ENCODE results near the gene OR52K1. TPM values are rescaled to one million over a fixed set of nuclear protein-coding genes. Genes with fewer than 3 reads are reported as not detected.
"Not testable (repeated sequence)": the region's sequence is repeated elsewhere in the genome, so short reads cannot be mapped to it uniquely, and the experiment has no call there.

The OR52K1 gene
- total RNA-seq, 3 donors from 2014 or later, result 0.05 TPM; not detected in 2

DNA sequence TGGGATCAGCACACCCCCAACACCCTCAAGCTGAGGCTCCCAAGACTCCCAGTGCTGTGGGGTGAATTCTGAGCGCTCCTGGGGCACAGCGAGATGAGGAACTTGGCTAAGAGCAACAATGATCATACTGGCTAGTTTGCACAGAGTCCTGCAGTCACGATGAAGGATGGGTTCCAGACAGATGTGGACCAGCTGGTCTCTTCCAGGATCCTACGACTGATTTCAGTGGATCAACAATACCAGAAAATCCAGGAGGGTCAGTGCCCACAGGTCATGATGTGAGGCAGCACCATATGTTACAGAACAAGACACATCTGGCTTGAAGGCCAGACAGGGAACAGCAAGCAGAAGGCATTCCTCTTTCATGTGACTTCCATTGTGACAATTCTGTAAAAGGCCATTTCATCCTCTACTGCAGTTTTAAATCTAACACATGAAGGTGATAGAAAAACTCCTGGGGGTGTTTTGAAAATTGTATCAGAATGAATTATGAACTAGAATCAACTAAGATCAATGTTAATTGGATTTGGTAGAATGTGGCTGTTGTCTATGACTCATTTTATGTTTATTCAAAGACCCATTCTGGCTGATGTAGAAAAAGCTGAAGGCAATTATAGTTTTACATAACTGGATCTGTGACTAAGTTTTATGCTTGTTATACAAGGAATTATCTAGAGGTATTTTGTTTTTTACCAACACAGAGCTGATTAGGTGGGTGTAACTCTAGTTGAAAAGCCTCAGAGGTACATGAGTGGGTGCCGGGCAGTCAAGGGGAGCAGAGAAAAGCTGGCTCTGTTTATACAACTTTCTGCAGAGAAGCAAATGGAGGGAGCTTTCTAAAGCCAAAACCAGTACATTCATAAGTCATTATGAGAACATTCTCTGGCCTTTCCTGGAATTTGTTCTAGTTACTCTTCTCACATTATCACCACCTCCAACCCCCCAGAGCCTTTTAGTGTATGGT is 29.1 kb downstream of the OR52K1 start:
- DNase-seq (no peak), ATAC-seq (no peak)
- H3K4me3 Mint-ChIP-seq, result no peak overlapping the region
- no peaks in the 10 kb centered on the region for H3K4me1 Mint-ChIP-seq (ENCODE audit: low read depth)
- no peaks in the 10 kb centered on the region for H3K36me3 Mint-ChIP-seq (ENCODE audit: insufficient read depth)
- no peaks in the 10 kb centered on the region for H3K9me3 Mint-ChIP-seq
- peaks cover 5% of the 10 kb centered on the region for H3K27me3 Mint-ChIP-seq (ENCODE audit: low read depth)

DNA sequence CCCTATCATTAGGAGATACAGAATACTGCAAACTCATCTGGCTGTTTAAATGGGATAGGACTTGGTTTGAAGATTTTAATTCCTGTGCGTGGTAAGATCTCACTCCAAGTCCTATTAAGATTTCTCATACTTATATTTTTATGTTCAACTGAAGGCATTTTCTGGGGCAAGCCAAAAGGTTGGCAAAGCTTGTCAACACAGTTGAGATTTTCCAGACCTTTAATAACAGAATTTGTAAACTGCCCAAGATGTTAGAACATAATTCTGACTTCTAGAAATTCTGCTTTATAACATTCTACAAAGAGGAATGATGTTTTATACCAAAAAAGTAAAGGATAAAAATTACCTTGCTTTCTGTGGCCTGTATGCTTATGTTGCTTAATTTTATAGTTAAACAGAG is 31.8 kb downstream of the OR52K1 start:
- H3K27me3 Mint-ChIP-seq (ENCODE audit: low read depth), result peaks cover 3% of the 10 kb centered on the region
- no peaks in the 10 kb centered on the region for H3K36me3 Mint-ChIP-seq (ENCODE audit: insufficient read depth)
- no peak overlapping the region for H3K4me3 Mint-ChIP-seq
- ATAC-seq (no peak), DNase-seq (no peak)
- H3K4me1 Mint-ChIP-seq (ENCODE audit: low read depth), result no peaks in the 10 kb centered on the region
- H3K9me3 Mint-ChIP-seq, result no peaks in the 10 kb centered on the region

DNA sequence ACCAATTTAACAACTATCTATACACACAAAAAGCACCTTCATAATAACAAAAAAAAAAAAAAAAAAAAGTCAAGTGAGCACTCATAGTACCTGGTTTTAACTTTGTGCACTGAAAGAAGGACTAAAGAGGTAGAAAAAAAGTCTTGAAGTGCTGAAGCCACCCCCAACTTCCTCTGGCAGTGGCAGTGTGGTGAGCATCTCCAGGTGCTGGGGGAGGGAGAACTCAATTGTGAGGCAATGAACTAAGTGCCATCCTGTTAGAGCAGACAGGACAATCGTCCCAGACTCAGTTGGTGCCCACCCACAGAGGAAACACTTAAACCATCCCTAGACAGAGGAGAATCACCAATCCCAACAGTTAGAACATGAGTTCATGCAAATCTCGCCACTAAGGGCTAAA is 39.9 kb downstream of the OR52K1 start:
- ATAC-seq, result no peak
- Mint-ChIP-seq H3K27me3 (ENCODE audit: low read depth) (peaks cover 21% of the 10 kb centered on the region), H3K4me3 (no peak overlapping the region)

DNA sequence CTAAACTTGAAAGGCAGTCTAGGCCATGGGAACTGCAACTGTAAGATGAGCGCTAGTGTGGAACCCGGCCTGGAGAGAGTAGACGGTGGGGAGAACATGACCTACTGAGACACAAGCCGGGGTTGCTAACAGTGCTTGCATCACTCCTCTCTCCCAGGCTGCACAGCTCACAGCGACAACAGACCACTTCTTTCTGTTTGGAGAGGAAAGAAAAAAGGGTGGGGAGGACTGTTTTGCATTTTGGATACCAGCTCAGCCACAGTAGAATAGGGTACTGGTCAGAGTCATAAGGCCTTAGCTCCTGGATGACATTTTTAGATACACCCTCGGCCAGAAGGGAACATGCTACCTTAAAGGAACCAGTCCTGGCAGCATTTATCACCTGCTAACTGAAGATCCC is 40.3 kb downstream of the OR52K1 start:
- no peaks in the 10 kb centered on the region for H3K9me3 Mint-ChIP-seq
- H3K4me1 Mint-ChIP-seq (ENCODE audit: low read depth), result no peaks in the 10 kb centered on the region
- ATAC-seq (no peak), DNase-seq (no peak)
- H3K27me3 Mint-ChIP-seq (ENCODE audit: low read depth), result peaks cover 21% of the 10 kb centered on the region
- no peaks in the 10 kb centered on the region for H3K36me3 Mint-ChIP-seq (ENCODE audit: insufficient read depth)
- no peak overlapping the region for H3K4me3 Mint-ChIP-seq

More for the DNA sequence above, 39.9 kb downstream of the OR52K1 start:
- no peaks in the 10 kb centered on the region for H3K36me3 Mint-ChIP-seq (ENCODE audit: insufficient read depth)
- no peak for DNase-seq
- no peaks in the 10 kb centered on the region for H3K9me3 Mint-ChIP-seq
- H3K4me1 Mint-ChIP-seq (ENCODE audit: low read depth), result no peaks in the 10 kb centered on the region

DNA sequence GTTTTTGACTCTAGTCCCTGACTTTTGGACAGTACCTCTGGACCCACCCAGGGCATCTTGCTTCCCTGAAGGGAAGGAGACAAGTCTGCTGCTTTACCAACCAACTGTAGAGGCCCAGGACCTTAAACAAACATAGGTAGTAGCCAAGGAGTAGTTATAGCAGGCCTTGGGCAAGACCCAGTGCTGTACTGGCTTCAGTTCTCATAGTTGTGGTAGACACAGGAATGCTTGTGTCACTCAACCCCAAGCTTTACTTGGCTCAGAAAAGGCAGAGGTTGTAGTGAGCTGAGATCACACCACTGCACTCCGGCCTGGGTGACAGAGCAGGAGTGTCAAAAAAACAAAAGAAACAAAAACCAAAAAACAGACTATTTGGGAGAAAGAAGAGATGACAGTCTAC is 41.2 kb downstream of the OR52K1 start:
- Mint-ChIP-seq H3K4me3 (no peak overlapping the region), H3K4me1 (ENCODE audit: low read depth) (no peaks in the 10 kb centered on the region), H3K9me3 (no peaks in the 10 kb centered on the region), H3K36me3 (ENCODE audit: insufficient read depth) (no peaks in the 10 kb centered on the region), H3K27me3 (ENCODE audit: low read depth) (peaks cover 23% of the 10 kb centered on the region)
- no peak for ATAC-seq
- DNase-seq, result no peak

DNA sequence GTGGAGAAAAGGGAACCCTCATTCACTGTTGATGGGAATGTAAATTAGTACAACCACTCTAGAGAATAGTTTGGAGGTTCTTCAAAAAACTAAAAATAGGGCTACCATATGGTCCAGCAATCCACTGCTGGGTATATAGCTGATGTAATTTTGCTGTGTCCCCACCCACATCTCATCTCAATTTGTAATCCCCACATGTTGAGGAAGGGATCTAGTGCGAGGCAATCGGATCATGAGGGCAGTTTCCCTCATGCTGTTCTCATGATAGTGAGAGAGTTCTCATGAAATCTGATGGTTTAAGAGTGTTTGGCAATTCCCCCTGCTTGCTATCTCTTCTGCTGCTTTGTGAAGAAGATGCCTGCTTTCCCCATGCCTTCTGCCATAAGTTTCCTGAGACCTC is 45.5 kb downstream of the OR52K1 start:
- Mint-ChIP-seq H3K27me3 (ENCODE audit: low read depth) (peaks cover 22% of the 10 kb centered on the region), H3K4me3 (no peak overlapping the region), H3K9me3 (no peaks in the 10 kb centered on the region), H3K4me1 (ENCODE audit: low read depth) (no peaks in the 10 kb centered on the region), H3K36me3 (ENCODE audit: insufficient read depth) (no peaks in the 10 kb centered on the region)
- no peak for ATAC-seq
- no peak for DNase-seq

DNA sequence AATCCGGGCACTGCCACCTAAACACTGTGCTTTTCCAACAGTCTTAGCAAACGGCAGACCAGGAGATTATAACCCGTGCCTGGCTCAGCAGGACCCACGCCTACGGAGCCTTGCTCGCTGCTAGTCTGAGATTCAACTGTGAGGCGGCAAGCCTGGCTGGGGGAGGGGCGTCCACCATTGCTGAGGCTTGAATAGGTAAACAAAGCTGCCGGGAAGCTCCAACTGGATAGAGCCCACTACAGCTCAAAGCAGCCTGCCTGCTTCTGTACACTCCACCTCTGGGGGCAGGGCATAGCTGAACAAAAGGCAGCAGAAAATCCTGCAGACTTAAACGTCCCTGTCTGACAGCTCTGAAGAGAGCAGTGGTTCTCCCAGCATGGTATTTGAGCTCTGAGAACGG is 49.2 kb downstream of the OR52K1 start:
- H3K36me3 Mint-ChIP-seq (ENCODE audit: insufficient read depth); H3K4me3 Mint-ChIP-seq; H3K4me1 Mint-ChIP-seq (ENCODE audit: low read depth); ATAC-seq; DNase-seq; H3K9me3 Mint-ChIP-seq: not testable (repeated sequence)
- H3K27me3 Mint-ChIP-seq (ENCODE audit: low read depth), result peaks cover 17% of the 10 kb centered on the region

DNA sequence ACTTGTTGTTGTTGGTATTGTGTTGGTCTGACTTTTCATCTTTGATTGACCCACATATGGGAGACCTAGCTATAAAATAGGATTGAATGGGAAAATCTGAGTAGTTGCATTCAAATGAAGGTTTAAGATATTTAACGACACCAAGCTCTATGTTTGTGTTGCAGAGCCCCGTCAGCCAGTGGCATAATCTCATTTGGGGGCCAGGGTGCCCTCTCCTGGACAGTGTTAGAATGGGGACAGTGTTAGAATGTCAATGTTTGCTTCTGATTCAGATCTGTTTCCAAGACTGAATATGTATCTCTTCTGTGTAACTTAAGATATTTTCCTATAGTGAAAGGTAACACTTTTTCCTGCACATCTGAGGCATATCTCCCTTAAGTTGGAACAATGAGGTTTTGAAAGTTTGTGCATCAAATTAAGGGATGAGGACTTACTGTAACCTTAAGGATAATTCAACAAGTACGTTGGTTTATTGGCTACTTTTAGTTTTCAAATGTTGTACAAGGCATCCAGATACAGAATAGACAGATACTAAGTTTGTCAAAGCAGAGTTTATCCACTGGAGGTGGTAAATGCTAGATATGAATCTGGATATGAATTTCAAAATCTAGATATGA is 57.3 kb downstream of the OR52K1 start:
- H3K4me1 Mint-ChIP-seq (ENCODE audit: low read depth), result no peaks in the 10 kb centered on the region
- ATAC-seq (peak; percentile 62 to 74), DNase-seq (peak; percentile 38)
- no peak overlapping the region for H3K4me3 Mint-ChIP-seq
- H3K9me3 Mint-ChIP-seq, result no peaks in the 10 kb centered on the region
- no peaks in the 10 kb centered on the region for H3K36me3 Mint-ChIP-seq (ENCODE audit: insufficient read depth)
- H3K27me3 Mint-ChIP-seq (ENCODE audit: low read depth), result peaks cover 15% of the 10 kb centered on the region

DNA sequence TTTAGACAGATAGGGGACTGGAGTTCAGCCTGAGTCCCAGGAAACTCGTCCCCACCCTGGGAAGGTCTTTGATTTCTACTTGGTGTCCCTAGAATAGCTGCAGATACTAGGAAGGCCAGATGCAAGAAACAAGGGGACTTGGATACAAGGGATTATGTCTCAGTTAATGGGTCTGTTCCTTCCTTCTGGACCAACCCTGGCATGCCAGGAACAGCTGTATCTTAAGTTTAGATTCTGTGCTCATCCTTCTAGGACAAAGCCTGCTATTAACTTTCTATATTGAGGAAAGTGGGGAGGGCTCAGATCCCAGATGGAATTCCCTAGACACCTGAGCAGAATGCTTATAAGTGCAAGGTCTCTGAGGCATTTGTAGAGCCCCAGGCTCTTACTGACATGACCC is 58.6 kb downstream of the OR52K1 start:
- Mint-ChIP-seq H3K4me1 (ENCODE audit: low read depth) (no peaks in the 10 kb centered on the region), H3K9me3 (no peaks in the 10 kb centered on the region), H3K36me3 (ENCODE audit: insufficient read depth) (no peaks in the 10 kb centered on the region), H3K27me3 (ENCODE audit: low read depth) (peaks cover 15% of the 10 kb centered on the region), H3K4me3 (no peak overlapping the region)
- ATAC-seq, result no peak
- DNase-seq, result no peak

Other genes starting within 250 kb of the OR52K1 start
- gene OR52B4, start 114.3 kb upstream of the OR52K1 start, total RNA-seq, result not detected
- 10 to 100 TPM; 20.9 to 22.8 (median 22.3) TPM for gene TRIM21, start 88.9 kb upstream of the OR52K1 start, total RNA-seq
- gene OR52K2, start 33.4 kb upstream of the OR52K1 start, total RNA-seq, result not detected
- gene OR52M1, start 62.5 kb downstream of the OR52K1 start, total RNA-seq, result not detected
- gene OR52I2, start 99.1 kb downstream of the OR52K1 start, total RNA-seq, result not detected
- not detected for gene OR52I1, start 111.4 kb downstream of the OR52K1 start, total RNA-seq
- gene TRIM68, start 125.6 kb downstream of the OR52K1 start, total RNA-seq, result 1 to 10 TPM; 7.7 to 8.6 (median 8.1) TPM
- not detected for gene OR51D1, start 154.8 kb downstream of the OR52K1 start, total RNA-seq
- not detected for gene OR51E1, start 161.3 kb downstream of the OR52K1 start, total RNA-seq
- gene OR51E2, start 215.2 kb downstream of the OR52K1 start, total RNA-seq, result not detected
- not detected for gene MMP26, start 222.1 kb downstream of the OR52K1 start, total RNA-seq

Measured in activated T-cell treated with anti-CD3 and anti-CD28 coated beads, Interleukin-2, amount 50 U/mL, for 4 hours (primary cell).